Stimulated activated CD8-positive, alpha-beta memory T cell treated with anti-CD3 and anti-CD28 coated beads, Interleukin-4, amount 100 ng/mL, for 1 hour (primary cell): ENCODE results near the gene PAX9.
"Not testable (repeated sequence)": the region's sequence is repeated elsewhere in the genome, so short reads cannot be mapped to it uniquely, and the experiment has no call there.

Experiments
- DNase-seq, 2 donors: peaks; one replicate each; pipeline ENCODE4 v3.0.0-alpha.2; 2020; ENCODE audit warnings: low read depth in 2 of 2, low spot score in 1 of 2

PAX9 gene

GRCh38 chr14:36672095-36672494, 10.4 kb downstream of the PAX9 start:
- DNase-seq, result no peak

- DNase-seq, result no peak
Measured at GRCh38 chr14:36674659-36675058, 13.0 kb downstream of the PAX9 start.

DNA sequence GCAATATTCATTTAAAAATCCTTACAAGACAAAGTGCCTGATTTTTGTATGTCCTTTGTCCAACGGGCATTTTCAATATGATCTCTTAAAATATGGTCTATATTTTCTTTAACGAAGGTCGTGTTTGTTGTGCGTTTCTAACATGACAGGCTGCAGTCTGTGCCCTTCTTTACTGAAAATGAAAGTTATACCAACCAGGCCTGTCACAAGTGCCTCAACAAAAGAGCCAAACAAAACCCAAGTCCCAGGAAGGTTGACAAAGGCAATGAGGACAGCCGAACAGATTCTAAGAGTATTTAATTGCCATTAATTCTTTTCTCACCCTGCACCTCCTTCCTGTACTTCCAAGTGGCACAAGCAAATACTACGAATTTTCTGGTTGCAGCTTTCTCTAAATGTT, 13.9 kb downstream of the PAX9 start:
- DNase-seq, result no peak

GRCh38 chr14:36676236-36676635, 14.6 kb downstream of the PAX9 start:
- DNase-seq, result no peak

- DNase-seq, result no peak
Measured at GRCh38 chr14:36682338-36682737, 20.7 kb downstream of the PAX9 start.

- no peak for DNase-seq
Measured at GRCh38 chr14:36683083-36683724, 21.5 kb downstream of the PAX9 start.

DNA sequence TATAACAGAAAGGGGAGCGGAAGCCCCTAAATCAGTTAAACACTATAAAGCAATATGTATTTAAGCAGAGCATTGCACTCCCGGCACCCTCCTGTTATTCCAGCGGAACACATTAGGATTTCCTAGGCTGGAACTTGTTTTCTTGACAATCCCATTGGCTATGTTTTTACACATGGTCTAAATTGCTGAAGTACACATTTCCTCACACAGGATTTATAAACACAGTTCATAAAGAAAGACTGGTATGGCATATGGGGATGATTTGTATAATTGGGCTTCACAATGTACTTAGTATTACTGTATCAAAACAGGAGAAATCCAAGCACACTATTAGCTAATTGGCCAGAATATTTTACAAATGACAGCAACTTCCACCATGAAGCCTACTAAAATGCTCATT, 23.3 kb downstream of the PAX9 start:
- DNase-seq, result no peak

DNA sequence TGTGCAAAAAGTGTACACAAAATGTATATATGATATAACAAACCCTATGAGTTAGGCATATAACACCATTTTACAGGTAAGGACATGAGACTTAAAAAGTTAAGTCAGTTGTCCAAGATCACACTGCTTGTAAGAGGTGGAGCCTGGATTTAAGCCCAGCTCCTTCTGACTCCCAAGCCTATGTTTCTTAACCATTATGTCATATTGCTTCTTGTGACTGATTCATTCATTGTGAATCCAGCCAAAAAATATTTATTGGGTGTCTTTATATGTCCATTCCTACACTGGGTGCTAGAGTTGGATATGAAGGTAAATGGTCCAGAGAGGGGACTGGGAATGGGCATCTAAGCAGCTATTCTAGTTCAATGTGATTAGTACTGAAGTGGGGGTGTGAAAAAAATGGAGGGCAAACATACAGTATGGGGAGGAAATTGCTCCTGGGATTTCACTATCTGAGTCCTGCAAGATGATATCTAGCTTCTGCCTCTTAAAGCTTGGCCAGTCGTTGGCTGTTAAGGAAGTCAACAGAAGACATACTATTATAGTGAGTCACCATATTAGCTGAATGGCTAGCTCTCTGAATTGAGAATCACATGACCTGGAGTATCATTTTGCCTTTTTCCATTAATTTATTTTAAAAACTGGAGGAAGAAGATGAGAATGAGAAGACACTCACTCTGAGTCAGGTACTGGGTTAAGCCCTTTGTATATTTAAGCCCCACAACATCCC, 28.8 kb downstream of the PAX9 start:
- DNase-seq, result no peak

DNA sequence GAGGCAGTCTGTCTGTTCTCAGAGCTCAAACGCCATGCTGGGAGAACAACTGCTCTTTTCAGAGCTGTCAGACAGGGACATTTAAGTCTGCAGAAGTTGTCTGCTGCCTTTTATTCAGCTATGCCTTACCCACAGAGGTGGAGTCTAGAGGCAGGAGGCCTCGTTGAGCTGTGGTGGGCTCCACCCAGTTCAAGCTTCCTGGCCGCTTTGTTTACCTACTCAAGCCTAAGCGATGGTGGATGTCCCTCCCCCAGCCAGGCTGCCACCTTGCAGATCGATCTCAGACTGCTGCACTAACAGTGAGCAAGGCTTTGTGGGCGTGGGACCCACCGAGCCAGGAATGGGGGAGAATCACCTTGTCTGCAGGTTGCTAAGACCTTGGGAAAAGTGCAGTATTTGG, 37.8 kb downstream of the PAX9 start:
- not testable (repeated sequence) for DNase-seq

GRCh38 chr14:36700651-36701050, 39.0 kb downstream of the PAX9 start:
- DNase-seq, result no peak

DNA sequence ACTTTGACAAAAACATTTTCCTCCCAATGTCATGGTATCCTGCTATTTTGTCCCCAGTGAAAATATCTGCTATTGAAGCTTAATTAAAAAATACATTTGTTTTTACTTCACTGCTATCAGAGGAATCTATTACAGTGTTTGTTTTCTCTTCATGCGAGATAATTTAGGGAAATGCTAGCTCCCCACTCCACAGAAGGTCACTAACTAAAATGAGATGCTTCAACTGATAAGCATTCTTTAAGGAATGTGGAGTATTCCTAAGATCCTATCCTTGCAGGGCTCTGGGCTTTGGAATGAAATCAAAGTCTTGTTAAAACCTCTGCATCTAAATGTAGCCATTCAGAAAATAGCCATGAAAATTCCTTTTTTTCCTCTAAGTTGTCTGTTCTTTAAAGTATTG, 39.5 kb downstream of the PAX9 start:
- no peak for DNase-seq

DNA sequence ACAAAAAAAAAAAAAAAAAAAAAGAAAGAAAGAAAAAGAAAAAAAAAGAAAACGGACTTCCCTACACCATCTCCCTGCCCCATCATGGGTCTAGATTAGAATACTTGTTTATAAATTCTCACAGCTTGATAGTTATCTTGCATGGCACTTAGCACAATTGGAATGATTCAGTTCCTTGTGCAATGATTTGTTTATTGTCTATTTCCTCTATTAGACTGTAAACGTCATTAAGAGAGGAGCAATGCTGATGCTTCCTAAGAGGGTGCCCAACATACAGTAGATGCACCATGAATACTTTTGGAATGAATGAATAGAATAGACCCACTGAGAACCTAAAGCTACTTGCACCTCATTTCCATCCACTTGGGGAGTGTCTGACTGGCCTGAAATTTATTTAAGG, 40.8 kb downstream of the PAX9 start:
- no peak for DNase-seq

DNA sequence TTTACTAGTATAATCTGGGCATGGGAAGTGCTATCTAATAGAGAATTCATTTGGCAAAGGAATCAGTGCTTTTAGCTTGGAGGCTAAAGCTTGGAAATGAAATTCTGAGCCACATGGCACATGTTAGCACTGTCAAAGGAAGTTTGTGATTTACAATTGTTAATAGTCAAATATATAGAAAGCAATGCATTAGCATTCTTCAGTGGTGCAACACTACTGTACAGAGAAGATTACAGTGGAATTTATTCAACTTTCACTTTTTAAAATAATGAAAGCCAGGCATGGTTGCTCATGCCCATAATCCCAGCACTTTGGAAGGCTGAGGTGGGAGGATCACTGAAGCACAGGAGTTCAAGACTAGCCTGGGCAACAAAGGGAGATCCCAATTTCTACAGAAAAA, 45.9 kb downstream of the PAX9 start:
- no peak for DNase-seq

GRCh38 chr14:36713960-36714703, 52.5 kb downstream of the PAX9 start:
- DNase-seq, result no peak

DNA sequence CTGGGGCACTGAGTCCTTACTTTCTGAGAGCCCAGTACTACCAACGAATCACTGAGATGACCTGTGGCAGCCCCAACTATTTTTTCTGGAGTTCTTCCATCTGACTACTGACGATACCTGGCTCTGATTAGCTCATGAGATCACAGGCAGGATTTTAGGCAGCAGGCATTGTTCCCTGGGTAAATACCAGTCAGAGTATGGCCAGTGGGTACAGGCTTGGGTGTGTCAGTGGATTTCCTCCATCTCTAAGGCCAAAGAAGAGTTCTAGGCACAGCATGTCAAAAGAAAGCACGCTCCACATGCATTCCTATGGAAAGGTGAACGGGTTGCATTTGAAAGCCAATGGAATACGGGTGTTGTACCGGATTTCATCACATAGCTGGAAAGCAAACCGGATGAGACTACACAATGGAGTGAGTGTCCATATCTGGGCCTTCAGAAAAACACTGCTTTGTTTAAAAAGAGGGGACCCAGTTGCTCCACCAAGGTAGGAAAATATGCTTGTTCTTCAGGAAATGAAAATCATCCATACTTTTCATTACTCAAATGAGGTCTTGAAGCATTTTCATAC, 55.0 kb downstream of the PAX9 start:
- DNase-seq, result no peak

DNA sequence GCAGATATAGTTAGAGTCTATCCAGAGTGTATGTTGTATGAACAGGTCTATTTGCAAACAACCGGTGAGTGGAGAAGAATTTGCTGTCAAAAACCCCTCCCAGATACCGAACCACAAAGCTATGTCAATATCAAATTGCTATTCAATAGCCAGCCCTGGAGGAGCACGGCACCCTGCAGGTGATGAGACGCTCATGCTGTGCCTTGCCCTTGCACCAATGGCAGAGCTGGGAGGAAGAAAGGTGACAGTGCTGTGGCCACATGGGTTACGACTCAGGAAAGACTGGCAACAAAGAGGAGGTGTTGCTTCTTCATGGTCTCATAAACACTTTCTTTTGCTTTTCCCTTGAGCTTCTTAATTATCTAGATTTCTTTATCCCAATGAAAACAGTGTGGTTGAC, 55.7 kb downstream of the PAX9 start:
- no peak for DNase-seq

DNA sequence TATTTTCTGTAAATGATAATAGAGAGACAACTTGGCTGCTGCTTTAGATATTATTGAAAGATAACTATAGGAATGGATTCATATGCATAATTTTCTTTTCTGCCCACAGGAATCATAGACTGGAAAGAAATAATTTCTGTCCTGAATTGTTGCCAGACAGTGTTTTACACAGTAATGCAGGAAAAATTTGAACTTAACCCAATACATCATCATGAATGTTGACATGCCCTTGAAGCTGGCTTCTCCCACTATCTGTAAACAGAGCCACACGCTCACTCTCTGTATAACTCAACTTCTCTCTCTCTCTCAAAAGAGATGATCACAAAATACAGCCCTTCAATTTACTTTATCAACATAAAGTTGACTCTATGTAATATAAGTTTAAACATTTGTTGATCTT, 56.6 kb downstream of the PAX9 start:
- no peak for DNase-seq

GRCh38 chr14:36719823-36720222, 58.2 kb downstream of the PAX9 start:
- no peak for DNase-seq

DNA sequence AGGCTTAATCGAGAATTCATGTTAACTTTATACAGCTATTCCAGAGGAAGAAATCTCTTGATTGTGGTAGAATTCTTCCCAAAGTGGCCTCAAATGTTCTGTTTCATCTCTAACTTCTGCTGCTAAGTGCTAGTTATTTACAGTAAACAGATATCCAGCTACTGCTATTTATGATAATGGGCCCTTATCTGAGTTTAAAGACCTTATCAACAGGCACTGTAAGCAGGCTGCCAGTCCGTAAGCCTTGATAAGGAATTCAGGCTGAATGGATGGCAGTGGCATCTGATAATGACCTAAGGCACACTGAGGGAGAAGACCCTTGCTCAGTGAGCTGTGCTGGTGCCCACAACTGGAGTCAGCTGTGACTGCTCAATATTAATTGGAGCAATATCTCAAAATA, 59.0 kb downstream of the PAX9 start:
- DNase-seq, result no peak

DNA sequence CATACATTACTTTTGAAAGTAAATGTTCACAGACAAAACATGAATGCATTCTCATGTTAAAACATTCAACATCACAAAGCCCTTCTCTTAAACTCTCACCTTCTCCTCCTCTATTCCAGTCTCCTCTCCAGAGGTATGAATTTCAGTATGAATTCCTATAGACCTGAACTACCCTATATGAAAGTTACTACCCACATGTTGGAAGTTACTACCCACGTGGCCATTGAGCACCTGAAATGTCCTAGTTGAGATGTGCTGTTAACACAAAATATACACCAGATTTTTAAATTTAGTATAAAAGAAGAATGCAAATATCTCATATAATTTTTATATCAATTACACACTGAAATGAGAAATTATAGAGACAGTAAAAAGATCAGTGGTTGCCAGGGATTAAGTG, 60.2 kb downstream of the PAX9 start:
- DNase-seq, result no peak

DNA sequence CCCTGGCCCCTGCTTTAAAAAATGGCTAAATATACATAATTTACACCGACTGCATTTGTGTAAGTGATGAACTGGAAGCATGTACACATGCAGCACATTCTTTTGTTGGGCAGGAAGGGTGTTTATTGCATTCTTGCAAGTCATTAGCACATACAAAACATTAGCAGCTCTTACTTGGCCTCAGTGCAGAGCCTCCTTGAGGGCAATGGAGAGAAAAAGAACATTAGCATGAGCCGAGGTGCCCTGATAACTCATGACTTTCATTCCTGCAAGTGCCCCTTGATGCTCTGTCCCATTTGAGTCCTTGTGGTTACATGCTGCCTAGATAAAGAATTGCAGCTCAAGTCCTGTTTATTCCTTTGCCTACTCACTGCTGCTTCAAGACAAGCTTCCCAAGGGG, 61.9 kb downstream of the PAX9 start:
- no peak for DNase-seq

DNA sequence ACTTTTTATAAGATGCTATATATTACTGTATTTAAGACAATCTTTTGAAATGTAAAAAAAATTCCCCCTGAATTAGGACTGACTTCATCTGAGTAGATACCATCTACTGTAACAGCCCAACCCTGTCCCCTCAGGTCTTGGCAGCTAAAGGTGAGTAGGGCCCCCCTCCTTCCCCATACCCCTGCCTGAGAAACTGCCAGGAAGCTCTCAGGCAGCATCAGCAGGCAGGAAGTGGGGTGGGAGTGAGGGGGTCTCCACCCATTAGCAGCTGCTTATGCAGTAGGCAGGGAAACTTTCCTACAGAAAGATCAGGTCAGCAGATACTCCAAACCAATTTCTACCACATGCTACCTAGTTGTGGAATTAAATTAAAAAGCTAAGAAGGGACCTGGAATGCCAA, 62.5 kb downstream of the PAX9 start:
- no peak for DNase-seq
